ENCODE measurements around the gene DBX2. TPM values are rescaled to one million over a fixed set of nuclear protein-coding genes. Genes with fewer than 3 reads are reported as not detected.

The DBX2 gene
- total and polyA plus RNA-seq, 2 donors (not counting 3 experiments of a cell fraction or from before 2014, with no cell fraction given): not detected

- H3K4me1 ChIP-seq (ENCODE audit: control insufficient read depth, extremely low read depth, insufficient read depth, low read length): no peaks in the 10 kb centered on the region
- no peak overlapping the region for H3K27ac ChIP-seq (ENCODE audit: insufficient read depth, low read depth, low read length)
- dilution Hi-C loops (cut with MboI; ENCODE audit: extremely low pct_ligation_motif_present, low sequenced_read_pairs) (no loop called here), intact Hi-C loops (cut with micrococcal nuclease) (no loop called here)
- H3K27me3 ChIP-seq (ENCODE audit: control insufficient read depth in 2 of 2, insufficient read depth in 2 of 2, low read length in 2 of 2): no peaks in the 10 kb centered on the region
- FAIRE-seq (no peak), DNase-seq (ENCODE audit: low read depth, low spot score) (no peak)
- no peaks in the 10 kb centered on the region for H4K20me1 ChIP-seq (replicated peaks; ENCODE audit: control insufficient read depth, extremely low read depth, insufficient read depth, low read length)
- BruUV-seq (replicated peaks): no TSS peak
- no peak overlapping the region for H3K4me3 ChIP-seq (replicated peaks in 1 of 3; ENCODE audit: insufficient read depth in 1 of 3, low read depth in 1 of 3, low read length in 3 of 3)
- no peak for TF ChIP-seq MYC (IDR thresholded peaks at IDR 0.05; ENCODE audit: low read depth, low read length)
- no peak for TF ChIP-seq POLR2AphosphoS5 (IDR thresholded peaks at IDR 0.05; ENCODE audit: insufficient read depth, low read depth, low read length)
- no peak for TF ChIP-seq FOS (IDR thresholded peaks at IDR 0.05; ENCODE audit: borderline replicate concordance, insufficient read depth, low read length)
- TF ChIP-seq POLR2A (IDR thresholded peaks at IDR 0.05; ENCODE audit: low read depth, low read length): no peak
- H3K9me3 ChIP-seq (replicated peaks; ENCODE audit: control insufficient read depth, insufficient read depth, low read length): no peaks in the 10 kb centered on the region
- POLR2A ChIA-PET: no interaction called here
- no peak overlapping the region for H2AFZ ChIP-seq (ENCODE audit: low read depth, low read length)
- no peak overlapping the region for H3K4me2 ChIP-seq (ENCODE audit: insufficient read depth, low read length)
- CTCF ChIA-PET: no interaction called here
- H3K9ac ChIP-seq (replicated peaks; ENCODE audit: extremely low read depth, insufficient read depth, low read length): no peak overlapping the region
- H3K79me2 ChIP-seq (ENCODE audit: control insufficient read depth, insufficient read depth, low read length): no peaks in the 10 kb centered on the region
- H3K36me3 ChIP-seq (ENCODE audit: control insufficient read depth in 2 of 2, extremely low read depth in 1 of 2, insufficient read depth in 2 of 2, low read length in 2 of 2): no peaks in the 10 kb centered on the region
- H3K9me1 ChIP-seq (replicated peaks; ENCODE audit: control insufficient read depth, extremely low read depth, insufficient read depth, low read length): no peaks in the 10 kb centered on the region
These were observed 11.1 kb downstream of the DBX2 start for GRCh38 chr12:45039757-45040156.

DNA sequence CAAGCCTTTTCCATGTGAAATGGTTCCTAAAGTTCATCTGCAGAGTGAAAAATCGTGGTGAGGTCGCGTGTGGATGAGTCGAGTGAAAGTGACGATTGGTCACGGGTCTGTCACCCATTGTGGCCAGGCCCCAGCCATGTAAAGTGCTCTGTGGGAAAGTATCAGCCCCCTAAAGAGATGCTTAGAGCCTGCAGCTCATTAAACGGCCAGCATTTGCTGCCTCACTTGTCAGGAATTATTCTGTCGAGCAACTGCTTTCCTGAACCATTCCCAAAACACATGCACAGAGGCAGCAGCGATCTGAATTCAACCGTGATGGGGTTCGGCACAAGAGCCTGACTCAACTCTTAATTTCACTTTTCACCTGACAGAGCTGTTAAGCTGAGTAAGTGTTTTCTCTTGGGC, 16.0 kb downstream of the DBX2 start:
- Histone ChIP-seq H3K4me3 (replicated peaks in 1 of 3; ENCODE audit: insufficient read depth in 1 of 3, low read depth in 1 of 3, low read length in 3 of 3) (no peak overlapping the region), H3K9ac (replicated peaks; ENCODE audit: extremely low read depth, insufficient read depth, low read length) (no peak overlapping the region), H3K9me1 (replicated peaks; ENCODE audit: control insufficient read depth, extremely low read depth, insufficient read depth, low read length) (no peaks in the 10 kb centered on the region), H3K4me2 (ENCODE audit: insufficient read depth, low read length) (no peak overlapping the region), H3K79me2 (ENCODE audit: control insufficient read depth, insufficient read depth, low read length) (no peaks in the 10 kb centered on the region), H4K20me1 (replicated peaks; ENCODE audit: control insufficient read depth, extremely low read depth, insufficient read depth, low read length) (no peaks in the 10 kb centered on the region), H3K4me1 (ENCODE audit: control insufficient read depth, extremely low read depth, insufficient read depth, low read length) (no peaks in the 10 kb centered on the region), H3K27ac (ENCODE audit: insufficient read depth, low read depth, low read length) (no peak overlapping the region), H3K36me3 (ENCODE audit: control insufficient read depth in 2 of 2, extremely low read depth in 1 of 2, insufficient read depth in 2 of 2, low read length in 2 of 2) (no peaks in the 10 kb centered on the region), H3K27me3 (ENCODE audit: control insufficient read depth in 2 of 2, insufficient read depth in 2 of 2, low read length in 2 of 2) (peaks cover 0 to 1% of the 10 kb centered on the region in 2 experiments), H2AFZ (ENCODE audit: low read depth, low read length) (no peak overlapping the region), H3K9me3 (replicated peaks; ENCODE audit: control insufficient read depth, insufficient read depth, low read length) (no peaks in the 10 kb centered on the region)
- TF ChIP-seq JUN (IDR thresholded peaks at IDR 0.05; ENCODE audit: borderline replicate concordance, insufficient read depth, insufficient read length, low read depth) (no peak), GATA2 (IDR thresholded peaks at IDR 0.05; ENCODE audit: insufficient read depth, insufficient read length, low read depth, low read length) (no peak), POLR2AphosphoS5 (IDR thresholded peaks at IDR 0.05; ENCODE audit: insufficient read depth, low read depth, low read length) (no peak), POLR2A (IDR thresholded peaks at IDR 0.05; ENCODE audit: low read depth, low read length) (no peak), EZH2 (IDR thresholded peaks at IDR 0.05; ENCODE audit: borderline replicate concordance, low read depth, low read length, severe bottlenecking) (no peak), MYC (IDR thresholded peaks at IDR 0.05; ENCODE audit: low read depth, low read length) (no peak), FOS (IDR thresholded peaks at IDR 0.05; ENCODE audit: borderline replicate concordance, insufficient read depth, low read length) (no peak)
- TF ChIP-seq, protein P1, sequence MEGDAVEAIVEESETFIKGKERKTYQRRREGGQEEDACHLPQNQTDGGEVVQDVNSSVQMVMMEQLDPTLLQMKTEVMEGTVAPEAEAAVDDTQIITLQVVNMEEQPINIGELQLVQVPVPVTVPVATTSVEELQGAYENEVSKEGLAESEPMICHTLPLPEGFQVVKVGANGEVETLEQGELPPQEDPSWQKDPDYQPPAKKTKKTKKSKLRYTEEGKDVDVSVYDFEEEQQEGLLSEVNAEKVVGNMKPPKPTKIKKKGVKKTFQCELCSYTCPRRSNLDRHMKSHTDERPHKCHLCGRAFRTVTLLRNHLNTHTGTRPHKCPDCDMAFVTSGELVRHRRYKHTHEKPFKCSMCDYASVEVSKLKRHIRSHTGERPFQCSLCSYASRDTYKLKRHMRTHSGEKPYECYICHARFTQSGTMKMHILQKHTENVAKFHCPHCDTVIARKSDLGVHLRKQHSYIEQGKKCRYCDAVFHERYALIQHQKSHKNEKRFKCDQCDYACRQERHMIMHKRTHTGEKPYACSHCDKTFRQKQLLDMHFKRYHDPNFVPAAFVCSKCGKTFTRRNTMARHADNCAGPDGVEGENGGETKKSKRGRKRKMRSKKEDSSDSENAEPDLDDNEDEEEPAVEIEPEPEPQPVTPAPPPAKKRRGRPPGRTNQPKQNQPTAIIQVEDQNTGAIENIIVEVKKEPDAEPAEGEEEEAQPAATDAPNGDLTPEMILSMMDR (IDR thresholded peaks at IDR 0.05; ENCODE audit: extremely low read depth in 1 of 2, insufficient read depth in 1 of 2, low read depth in 1 of 2, low read length in 2 of 2): no peak
- TF ChIP-seq, protein P2, sequence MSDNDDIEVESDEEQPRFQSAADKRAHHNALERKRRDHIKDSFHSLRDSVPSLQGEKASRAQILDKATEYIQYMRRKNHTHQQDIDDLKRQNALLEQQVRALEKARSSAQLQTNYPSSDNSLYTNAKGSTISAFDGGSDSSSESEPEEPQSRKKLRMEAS (IDR thresholded peaks at IDR 0.05; ENCODE audit: insufficient read depth, insufficient read length): no peak
- dilution Hi-C loops (cut with MboI; ENCODE audit: extremely low pct_ligation_motif_present, low sequenced_read_pairs): no loop called here
- ChIA-PET CTCF (interaction anchor here (1.1 kb wide), 1 partner anchor 19 kb away, joined by 3 read pairs; no protein-coding TSS in a partner anchor), POLR2A (no interaction called here)
- intact Hi-C loops (cut with micrococcal nuclease): no loop called here
- FAIRE-seq (no peak), DNase-seq (ENCODE audit: low read depth, low spot score) (no peak)
- no TSS peak for BruUV-seq (replicated peaks)

All from endothelial cell of umbilical vein (primary cell).